GM19023 (cell line): ENCODE data around the gene TSPAN3.

Experiments used
- ATAC-seq: cut with Tn5 transposase; IDR thresholded peaks from one replicate; pipeline ENCODE4 v1.9.1; 2021; ENCODE audit warnings: mild to moderate bottlenecking, moderate library complexity; ENCODE audit not compliant: unreplicated experiment

The TSPAN3 gene

DNA sequence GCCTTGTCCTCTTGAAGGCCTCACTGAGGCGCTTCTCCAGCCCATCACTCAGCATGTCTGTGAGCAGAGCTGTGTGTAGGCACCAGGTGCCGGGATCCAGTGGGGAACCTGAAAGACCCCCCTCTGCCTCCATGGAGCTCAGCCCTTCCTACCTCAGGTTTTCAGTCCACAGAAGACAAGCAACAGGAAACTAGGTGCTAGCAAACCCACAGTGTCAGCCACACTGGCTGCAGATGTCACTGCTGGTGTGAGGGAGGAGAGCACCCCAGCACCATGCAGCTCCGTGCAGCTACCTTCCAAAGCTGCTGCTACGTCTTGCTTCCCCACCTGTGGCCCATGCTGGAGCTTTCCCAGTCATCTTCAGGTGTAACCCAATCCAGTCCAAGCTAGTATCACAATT, 58.0 kb downstream of the TSPAN3 start:
- ATAC-seq: no peak

DNA sequence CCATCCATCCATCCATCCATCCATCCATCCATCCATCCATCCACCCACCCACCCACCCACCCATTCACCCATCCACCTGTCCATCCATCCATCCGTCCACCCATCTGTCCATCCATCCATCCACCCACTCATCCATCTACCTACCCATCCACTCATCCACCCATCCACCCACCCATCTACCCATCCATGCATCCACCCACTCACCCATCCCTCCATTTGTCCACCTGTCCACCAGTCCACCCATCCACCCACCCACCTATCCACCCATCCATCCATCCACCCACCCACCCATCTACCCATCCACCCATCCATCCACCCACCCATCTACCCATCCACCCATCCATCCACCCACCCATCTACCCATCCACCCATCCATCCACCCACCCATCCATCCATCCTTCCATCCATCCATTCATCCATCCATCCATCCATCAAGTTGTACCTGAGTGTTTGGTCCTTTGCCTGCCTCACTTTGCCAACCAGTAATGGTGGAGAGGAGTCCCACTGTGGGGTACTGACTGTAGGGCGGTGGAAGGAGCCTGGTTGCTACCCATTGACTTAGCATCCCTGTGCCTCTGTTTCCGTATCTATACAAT, 58.7 kb downstream of the TSPAN3 start:
- ATAC-seq: no peak

DNA sequence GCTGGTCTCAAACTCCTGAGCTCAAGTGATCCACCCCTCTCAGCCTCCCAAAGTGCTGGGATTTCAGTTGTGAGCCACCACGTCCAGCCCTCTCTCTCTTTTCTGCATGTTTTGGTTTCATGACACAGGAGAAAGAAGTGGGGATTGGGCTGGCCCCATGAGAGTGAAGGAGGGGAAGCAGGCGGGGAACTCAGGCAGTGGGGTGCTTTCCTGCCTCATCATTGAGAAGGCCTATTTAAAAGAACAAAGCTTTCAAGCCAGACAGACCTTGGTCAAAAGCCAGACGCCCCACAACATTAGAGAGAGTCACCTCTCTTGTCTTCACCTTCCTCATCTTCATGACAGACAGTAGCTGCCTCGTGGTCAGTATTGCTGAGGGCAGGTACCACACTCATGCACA, 60.1 kb downstream of the TSPAN3 start:
- ATAC-seq: no peak

DNA sequence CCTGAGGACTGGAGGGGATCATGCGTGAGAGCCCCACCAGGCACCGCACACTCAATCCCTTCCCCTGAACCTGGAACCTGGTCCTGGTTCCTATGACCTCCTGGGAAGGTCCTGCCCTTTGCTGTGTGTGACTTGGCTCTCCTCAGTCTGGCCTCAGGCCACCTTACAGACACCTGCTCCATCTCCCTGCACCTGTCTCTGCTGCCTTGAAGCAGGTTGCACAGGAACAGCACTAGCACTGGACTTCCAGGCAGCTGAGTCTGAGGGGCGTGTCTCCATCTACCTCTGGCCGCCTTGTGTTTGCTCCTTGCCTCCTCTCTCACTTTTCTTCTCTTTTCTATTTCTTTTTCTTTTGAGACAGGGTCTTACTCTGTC, 60.6 kb downstream of the TSPAN3 start:
- no peak for ATAC-seq

DNA sequence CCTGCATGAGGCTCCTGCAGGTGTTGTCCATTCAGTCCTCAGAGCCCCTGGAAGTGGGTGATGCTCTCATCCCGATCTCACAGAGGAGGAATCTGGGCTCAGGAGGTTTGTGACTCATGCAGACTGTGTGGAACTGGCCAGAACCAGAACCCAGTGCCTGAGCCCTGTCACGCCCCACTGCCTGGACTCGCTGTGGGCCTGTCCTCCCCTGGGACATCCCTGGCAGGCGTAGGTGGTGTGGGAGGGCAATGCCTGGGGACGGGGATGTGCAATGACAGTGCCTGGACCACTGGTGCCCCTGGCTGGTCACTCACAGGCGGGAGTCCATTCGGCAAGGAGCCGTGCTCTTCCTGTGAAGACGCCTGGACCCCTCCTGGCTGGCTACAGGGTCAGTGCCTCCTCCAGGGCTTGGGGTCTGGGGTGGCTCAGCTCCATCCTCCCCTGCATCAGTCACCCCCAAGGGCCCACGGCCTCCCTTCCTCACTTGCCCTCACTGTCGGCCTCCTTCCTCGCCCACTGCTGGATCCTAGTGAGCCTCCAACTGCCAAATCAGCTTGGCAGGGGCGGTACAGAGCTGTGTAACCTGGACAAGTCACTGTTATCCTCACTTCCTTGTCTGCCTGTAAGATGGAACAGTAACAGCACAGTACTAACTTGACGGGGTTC, 61.1 kb downstream of the TSPAN3 start:
- no peak for ATAC-seq

DNA sequence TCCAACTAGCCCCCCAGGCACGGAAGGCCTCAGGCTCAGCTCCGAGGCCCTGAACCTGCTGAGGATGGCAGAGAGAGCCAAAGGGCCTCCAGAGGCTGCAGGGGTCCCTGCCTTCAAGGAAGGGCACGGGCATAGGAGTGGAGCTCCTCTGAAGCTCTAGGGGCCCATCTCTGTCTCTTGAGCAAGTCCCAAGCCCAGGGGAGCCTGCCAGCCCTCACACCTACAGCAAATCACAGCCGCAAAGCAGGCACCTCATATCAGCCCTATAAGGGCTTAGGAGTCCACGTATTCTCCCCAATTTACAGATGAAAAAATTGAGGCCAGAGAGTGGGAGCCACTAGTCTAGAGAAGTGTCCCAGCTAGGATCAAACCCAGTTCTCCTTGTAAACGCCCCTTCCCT, 61.7 kb downstream of the TSPAN3 start:
- ATAC-seq: no peak

DNA sequence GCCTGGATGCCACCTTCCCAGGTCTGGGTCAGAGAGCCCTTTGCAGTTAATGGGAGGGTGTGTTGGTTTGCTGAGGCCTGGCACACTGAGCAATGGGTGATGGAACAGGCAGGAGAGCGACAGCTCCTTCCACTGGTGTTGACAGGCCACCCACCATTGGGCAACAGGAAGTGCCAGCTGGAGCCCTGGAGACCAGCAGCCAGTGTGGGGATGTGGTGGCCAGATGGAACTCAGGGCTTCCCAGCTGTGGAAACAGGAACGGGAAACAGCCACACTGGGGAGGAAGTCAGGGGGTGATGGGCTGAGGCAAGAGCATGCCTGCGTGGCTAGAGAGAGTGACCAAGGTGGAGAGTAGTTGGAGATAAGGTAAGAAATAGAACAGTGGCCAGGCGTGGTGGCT, 66.7 kb downstream of the TSPAN3 start:
- ATAC-seq: no peak

DNA sequence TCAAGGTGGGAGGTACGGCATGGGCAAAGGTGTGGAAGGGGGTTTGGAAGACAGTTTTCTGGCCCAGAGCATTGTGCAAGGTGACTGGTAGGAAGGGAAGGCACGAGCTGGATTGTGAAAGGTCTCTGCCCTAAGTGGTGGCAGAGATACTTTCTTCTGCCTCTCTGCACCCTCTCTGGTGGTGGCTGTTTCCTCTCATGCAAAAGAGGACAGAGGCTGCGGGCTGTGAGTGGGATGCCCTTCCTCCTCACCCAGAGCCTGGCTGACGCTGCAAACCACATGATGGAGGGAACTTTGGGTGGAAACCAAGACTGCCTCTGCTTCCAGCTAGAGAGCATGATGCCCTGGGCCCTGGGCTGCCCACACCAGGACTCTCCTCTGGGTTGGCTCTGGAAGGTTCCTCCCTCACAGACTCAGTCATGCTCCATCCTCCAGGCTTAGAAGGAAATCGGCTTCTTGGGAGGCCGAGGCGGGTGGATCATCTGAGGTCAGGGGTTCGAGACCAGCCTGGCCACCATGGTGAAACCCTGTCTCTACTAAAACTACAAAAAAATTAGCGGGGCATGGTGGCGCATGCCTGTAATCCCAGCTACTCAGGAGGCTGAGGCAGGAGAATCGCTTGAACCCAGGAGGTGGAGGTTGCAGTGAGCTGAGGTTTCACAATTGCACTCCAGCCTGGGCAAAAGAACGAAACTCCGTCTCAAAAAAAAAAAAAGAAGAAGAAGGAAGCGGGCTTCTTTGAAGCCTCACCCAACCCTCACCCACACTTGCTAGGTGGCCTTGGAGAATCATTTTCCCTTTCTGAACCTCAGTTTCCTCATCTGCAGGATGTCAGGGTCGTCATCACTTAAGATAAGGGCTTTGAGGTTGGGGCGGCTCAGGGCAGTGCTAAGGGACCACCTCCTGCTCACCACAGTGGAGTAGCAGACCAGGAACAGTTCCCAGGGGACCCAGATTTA, 67.7 kb downstream of the TSPAN3 start:
- ATAC-seq: peak; percentile 88

DNA sequence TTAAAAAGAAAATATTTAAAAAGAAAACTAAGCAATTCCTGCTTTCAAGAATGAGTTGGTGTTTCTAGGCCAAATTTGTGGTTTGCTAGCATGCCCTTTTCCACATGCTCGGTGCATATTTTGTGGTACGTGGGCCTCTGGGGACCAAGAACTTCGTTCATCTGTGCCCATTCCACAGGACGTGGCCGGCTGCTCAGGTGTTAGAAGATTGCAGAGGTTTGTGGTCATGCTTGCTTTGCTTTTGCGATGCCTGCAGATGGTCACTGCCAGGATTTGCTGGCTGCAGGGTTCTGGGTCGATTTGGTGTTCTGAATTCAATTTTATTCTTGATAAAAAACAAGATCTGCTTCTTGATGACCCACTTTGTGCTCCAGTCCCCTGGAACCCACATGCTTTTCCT, 68.5 kb downstream of the TSPAN3 start:
- ATAC-seq: no peak

DNA sequence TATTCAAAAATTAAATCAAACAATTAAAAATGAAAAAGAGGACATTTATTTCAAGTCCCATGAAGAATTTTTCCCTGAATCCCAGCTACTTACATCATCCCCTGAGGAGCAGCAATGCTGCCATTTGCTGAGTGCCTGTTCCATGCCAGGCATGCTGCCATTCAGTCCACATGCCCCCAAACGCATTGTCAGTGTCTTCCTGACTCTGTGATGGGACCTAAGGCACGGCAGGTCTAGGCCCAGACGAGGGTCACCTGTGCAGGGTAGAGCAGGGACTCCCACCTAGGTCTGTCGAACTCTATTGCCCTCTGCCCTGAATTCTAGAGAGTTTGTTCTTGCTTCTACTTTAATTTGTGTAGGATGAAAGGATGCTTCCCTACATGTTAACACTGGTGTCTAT, 68.9 kb downstream of the TSPAN3 start:
- no peak for ATAC-seq

DNA sequence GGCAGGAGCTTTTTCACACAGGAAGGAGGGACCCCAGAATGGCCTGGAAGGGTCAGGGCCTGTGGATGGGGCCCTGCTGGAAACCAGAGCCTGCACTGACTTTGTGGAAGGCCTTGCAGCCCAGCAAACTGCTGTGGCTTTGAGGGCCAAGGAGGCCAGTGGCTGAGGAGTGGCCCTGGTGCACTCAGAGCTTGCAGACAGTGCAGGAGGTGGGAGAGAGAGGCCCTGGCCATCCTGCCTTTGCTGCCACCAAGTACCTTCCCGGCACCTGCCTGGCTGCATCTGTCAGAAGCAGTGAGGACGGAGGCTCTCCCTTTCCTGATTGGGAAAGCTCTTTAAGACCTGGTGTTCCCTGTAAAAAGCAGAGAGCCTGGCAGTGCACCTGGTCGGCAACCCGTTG, 69.6 kb downstream of the TSPAN3 start:
- no peak for ATAC-seq

DNA sequence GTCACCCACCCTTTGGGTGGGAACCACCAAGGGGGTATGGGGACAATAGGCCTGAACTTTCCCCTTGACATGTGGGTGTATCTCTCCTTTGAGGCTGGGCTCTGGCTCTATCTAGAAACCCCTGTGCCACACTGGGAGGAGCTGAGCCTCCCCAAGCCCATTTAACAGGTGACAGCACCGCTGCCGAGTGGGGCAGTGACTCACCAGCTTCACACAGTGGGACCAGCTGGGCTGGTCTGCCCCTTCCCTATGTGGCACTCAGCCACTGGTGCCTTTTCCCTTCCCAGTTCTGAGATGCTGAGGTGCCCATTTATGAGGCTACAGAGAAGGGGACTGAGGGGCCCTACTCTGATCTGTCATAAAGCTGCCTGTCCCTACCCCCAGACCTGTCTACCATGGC, 70.9 kb downstream of the TSPAN3 start:
- no peak for ATAC-seq

DNA sequence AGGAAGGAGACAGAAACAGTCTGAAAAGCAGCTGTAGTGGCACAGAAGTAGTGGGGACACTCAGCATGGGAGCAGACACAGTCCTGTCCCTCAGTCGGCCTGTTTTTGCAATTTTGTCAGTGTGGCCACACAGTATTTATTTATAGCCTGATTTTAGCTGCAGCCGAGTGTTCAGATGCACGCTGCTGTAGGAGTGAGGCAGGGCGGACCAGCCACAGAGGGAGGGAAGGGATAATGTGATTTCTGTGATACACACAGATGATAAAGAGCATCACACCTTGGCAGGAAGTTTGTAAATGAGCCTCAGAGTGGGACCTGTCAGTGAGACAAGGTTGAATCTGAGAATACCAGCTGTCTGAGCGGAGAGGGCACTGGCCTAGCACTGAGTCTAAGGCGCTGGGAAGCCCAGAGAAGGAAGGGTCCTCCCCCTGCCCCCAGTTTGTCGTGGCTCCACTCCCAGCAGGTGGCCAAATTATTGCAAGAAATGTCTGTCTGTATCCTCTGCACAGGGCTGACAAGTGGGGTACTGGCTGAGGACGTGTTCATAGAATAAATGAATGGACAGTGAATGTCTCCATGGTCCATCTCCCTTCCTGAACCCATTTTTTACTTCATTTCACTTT, 72.1 kb downstream of the TSPAN3 start:
- no peak for ATAC-seq

DNA sequence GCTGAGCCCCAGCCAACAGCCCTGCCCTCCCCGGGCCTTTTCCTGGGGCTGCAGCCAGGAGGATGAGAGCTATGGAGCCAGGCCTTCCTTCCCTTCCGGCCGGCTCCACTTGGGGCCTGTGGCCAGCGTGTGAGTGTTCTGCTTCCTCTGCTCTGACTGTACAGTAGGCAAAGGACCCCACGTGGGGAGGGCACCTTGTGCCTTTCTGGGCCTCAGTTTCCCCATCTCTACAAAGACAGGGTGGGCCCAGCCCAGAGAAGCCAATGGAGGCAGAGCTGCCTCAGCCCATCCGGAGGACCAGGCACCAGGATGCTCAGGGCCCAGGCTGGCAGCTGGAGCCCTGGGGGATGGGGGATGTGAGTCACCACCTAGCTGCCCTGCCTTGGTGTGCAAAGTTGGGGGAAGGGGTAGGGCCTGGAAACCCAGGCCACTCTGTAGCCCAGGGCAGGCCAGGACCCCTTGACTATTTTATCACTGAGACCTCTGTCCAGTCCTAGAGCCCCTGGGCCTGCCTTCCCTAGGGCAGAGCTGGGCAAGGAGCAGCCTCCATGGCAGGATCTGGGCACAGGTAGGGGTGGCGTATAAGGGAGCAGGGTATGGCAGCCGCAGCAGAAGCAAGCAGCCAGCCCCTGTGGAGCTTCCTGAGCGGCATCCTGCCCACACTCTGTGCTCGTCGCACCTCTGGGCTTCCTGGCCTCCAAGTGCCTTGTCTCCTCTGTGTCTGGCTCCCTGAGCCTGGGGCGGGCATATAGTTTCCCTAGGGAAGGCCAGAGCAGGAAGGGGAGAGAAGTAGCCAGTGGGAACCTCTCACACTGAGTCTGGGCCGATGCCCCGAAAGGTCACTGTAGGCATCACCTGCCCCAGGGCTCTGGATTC, 74.1 kb downstream of the TSPAN3 start:
- ATAC-seq: no peak

DNA sequence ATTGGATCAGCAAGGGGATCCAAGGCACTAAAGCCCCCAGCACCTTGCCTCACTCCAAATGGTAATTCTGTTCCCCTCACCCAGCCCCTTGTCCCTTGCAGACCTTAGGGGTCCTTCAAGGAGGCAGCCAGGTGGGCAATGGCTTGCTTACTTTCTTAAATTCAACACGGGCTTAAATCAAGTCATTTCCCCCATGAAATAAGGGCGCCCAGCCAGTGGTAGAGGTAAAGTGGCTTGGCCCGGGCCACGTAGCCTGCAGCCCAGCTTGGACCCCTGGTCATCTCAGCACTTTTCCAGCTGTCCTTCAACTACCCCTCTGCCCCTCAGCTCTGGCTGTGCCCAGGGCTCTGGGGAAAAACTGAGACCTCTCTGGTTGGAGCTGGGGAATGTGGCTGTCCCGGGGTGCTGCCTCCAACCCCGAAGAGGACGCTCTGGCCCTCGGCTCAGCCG, 74.8 kb downstream of the TSPAN3 start:
- ATAC-seq: no peak

DNA sequence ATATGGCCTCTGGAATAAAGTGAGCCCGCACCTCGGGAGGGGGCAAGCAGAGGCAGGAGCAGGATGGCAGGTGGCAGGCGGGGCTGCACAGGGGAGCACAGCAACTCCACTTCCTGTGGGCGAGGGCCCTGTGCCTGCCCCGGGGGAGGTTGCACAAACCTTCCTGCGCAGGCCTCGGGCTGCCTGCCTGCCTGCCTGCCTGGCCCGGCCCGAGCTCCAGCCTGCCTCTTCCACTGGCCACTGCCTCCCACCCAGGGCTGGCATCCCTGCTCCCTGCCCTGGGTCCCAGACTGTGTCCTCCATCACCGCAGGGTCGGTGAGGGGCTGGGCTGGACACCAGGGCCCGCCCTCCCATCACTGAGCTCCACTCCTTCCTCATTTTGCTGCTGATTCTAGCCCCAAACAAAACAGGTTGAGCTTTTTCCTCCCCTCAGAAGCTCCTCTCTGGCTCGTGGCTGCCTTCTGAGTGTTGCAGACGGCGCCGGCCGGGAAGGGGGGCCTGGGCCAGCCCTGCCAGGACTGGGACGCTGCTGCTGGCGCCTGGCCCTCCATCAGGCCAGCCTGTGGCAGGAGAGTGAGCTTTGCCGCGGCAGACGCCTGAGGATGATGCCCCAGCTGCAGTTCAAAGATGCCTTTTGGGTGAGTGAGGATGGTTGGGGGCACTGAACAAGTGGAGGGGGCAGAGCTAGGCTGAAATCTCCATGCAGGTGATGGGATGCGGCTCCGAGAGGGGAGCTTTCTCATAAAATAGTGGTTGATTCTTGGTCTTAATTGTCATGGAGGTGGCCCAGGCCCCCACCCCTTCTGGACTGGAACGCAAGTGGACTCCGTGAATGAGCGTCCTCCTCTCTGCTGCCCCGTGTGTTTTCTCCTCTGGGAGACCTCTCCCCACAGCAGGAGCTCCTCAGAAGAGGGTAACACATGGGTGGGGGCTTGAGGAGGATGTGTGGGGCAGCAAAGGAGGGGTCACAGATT, 75.7 kb downstream of the TSPAN3 start, which contains the start of gene PSTPIP1:
Gene PSTPIP1, plus strand, starts transcription at position 156 of the 975 bp plus-strand sequence. Its CDS starts 448 bp downstream, at position 604.
- ATAC-seq: peak; percentile 51

DNA sequence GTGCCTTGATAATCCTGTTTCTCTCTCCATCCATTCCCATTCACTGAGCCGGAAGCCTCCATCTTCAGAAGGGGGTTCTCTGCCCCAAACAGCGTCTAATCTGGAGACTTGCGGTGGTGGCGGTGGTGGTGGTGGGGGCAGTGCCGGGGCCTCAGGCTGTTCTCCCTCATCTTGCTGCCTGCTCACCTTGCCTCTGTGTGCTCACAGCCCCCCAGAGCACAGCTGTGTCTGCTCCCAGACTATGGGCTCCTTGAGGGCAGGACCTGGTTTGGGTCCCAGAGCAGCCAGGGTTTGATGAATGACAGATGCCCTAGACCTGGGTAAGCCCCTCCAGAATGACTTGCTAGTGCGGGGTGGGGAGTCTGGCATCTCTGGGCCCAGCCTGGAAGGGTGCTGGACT, 76.4 kb downstream of the TSPAN3 start:
- ATAC-seq: no peak

DNA sequence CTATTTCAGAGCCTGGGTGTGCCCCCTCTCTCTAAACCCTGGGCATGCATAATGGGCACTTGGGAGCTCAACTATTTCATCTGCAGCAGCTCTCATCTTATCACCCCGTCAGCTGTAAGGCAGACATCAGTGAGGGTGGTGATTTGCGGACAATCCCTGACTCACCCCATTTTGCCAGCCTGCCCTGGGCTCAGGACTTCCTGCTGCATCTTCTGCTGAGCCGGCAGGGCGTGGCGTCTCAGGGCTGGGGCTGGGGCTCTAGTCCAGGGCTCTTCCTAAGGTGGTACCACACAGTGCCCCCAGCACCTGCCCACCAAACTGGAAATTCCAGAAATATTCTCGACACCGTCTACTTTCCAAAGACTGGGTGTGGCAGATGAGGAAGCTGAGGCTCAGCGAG, 76.9 kb downstream of the TSPAN3 start:
- no peak for ATAC-seq

DNA sequence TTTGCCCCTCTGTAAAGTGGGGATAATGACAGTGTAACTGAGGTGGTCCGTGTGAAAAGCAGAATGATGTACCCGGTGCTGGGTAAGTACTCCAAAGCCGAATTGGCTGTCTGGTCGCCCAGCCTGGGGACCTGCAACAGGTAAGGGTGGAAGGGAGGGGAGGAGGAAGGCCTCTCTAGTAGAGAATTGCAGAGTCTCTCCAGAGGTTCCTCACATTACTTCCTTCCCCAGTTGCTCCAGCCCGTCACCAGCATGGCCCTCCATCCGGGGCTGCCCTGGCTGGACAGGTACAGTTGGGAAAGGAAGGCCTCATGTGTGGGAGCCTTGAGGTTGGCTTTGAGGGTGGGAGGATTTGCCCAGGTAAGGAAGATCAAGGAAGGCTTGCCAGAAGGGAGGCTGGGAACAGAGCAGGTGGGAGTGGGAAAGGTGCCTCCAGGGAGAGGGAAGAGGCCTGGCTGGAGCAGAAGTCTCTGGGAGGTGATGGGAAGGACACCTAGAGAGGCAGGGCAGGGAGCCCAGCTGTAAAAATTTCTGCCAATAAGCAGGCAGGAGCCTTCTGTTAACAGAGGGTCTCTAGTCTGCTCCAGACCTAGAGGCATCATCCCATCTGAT, 77.7 kb downstream of the TSPAN3 start:
- no peak for ATAC-seq
